NCI-H2029 (cell line): Measurements from ENCODE around the gene EFCAB6.

ENCODE experiments used
- DNase-seq: peaks from one replicate; lab custom pipeline; 2025; lab: John Stamatoyannopoulos, UW

Gene EFCAB6, protein sequence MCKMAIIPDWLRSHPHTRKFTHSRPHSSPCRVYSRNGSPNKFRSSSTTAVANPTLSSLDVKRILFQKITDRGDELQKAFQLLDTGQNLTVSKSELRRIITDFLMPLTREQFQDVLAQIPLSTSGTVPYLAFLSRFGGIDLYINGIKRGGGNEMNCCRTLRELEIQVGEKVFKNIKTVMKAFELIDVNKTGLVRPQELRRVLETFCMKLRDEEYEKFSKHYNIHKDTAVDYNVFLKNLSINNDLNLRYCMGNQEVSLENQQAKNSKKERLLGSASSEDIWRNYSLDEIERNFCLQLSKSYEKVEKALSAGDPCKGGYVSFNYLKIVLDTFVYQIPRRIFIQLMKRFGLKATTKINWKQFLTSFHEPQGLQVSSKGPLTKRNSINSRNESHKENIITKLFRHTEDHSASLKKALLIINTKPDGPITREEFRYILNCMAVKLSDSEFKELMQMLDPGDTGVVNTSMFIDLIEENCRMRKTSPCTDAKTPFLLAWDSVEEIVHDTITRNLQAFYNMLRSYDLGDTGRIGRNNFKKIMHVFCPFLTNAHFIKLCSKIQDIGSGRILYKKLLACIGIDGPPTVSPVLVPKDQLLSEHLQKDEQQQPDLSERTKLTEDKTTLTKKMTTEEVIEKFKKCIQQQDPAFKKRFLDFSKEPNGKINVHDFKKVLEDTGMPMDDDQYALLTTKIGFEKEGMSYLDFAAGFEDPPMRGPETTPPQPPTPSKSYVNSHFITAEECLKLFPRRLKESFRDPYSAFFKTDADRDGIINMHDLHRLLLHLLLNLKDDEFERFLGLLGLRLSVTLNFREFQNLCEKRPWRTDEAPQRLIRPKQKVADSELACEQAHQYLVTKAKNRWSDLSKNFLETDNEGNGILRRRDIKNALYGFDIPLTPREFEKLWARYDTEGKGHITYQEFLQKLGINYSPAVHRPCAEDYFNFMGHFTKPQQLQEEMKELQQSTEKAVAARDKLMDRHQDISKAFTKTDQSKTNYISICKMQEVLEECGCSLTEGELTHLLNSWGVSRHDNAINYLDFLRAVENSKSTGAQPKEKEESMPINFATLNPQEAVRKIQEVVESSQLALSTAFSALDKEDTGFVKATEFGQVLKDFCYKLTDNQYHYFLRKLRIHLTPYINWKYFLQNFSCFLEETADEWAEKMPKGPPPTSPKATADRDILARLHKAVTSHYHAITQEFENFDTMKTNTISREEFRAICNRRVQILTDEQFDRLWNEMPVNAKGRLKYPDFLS (N-terminal part only)

GRCh38 chr22:43812149-43812842, at the start of gene EFCAB6:
Gene EFCAB6 (minus strand): TSS chr22:43812305. CDS start chr22:43782318, 29,987 bp downstream.
- DNase-seq: peak; percentile 90

DNA sequence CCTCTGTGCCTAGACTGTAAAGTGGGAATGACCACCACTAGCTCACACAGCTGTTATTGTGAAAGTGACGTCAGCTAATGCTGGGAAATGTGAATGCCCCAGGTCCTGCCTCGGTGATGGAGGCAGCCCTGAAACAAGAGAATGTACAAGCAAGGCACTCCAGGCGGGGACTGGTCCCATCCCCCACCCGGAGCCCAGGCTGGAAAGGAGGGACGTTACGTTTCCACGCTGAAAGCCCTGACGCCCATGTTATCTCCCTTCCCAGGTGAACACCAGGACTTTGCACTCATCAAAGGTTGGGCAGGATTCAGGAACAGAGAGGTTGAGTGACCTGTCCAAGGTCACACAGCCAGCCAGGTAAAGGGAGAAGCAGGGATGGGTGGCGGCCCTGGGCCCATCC, 49.4 kb upstream of the EFCAB6 start:
- DNase-seq: no peak

GRCh38 chr22:43860831-43861230, 48.7 kb upstream of the EFCAB6 start:
- DNase-seq: no peak

DNA sequence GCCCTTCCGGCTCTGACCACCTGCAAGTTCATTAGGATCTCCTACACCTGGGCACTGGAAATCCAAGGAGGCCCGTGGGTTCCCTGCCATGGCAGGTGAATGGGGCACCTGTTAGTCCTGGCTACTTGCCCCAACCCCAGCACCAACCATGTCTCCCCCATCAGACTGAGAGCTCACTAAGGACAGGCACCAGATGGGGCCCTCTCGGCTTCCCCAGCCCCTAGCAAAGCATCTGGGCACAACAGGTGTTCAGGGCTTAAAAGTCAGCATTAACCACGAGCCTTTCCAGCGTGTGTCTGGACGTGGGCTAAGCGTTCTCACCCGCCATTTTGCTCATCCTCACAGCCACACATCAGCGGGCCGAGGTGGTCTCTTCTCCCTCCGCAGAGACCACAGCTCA, 48.0 kb upstream of the EFCAB6 start:
- no peak for DNase-seq

DNA sequence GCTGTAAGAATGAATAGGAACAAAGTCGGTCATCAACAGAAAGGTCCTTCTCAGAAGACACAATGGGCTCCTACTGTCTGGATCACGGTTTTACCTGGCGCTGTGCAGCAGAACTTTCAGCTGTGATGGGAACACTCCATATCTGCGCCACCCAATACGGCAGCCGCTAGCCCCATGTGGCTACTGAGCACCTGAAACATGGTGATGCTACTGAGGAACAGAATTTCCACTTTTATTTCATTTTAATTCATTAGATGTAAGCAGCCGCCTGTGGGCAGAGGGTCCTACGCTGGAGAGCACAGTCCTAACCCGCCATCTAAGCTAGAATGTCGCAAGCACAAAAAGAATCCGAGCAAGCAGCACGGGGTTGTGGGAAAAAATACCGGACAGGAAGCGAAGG, 47.5 kb upstream of the EFCAB6 start:
- DNase-seq: no peak

DNA sequence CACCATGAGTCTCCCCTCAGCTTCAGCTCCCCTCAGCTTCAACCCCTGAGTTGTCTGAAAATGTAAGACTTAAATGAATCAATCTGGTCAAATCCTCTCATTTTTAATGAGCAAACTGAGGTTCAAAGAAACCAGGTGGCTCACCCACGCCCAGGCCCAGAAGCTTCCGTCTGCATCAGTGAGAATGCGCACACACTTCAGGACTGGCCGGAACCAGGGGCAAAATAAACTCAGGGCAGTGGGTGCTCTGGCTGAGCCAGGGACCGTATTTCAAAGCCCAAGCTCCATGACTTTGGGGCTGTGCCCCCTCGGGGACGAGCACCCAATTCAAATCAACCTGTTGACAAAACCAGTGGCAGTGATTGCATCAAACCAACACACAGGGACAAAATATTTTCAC, 47.1 kb upstream of the EFCAB6 start:
- no peak for DNase-seq

DNA sequence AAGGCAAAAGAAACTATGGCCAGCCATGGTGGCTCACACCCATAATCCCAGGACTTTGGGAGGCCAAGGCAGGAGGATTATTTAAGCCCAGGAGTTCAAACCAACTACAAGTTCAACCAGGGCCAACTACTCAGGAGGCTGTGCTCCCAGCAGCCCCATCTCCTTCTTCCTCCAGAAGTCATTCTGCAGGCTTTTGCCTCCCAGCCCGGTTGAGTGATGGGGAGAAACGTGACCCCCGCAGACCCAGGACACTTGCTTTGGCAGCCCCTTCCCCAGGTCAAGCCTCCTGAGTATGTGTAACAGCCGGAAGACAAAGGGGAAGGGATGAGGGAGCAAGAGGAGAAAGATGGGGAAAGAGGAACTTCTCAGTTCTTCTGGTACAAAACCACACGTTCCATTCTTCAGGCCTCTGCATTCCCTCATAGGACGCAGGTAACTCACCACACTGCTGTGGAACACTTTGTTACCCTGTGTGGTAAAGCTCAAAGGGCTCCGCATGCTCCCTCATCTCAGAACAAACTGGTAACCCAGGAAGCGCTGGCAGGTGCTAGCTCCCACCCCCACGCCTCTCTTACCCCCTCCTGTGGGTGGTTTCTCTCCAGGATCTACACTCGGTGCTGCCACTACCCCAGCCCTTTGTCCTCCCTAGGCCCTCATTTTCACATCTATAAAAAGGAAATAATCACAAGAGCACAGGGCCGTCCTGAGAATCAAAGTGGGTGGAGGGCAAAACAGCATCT, 46.2 kb upstream of the EFCAB6 start:
- no peak for DNase-seq

DNA sequence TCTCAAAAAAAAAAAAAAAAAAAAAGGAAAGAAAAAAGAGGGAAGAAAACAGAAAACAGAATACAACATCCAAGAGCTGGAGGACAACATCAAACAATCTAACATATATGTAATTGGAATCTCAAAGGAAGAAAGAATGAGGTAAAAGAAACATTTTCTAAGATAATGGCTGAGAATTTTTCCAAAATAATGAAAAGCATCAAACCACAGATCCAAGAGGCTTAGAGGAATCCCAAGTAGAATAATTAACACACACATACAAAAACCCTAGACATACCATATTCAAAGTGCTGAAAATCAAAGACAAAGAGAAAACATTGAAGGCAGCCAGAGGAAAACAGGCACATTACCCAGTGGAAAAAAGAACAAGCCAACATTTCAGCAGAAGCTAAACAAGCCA, 45.3 kb upstream of the EFCAB6 start:
- DNase-seq: no peak

- DNase-seq: no peak
Observed at GRCh38 chr22:43855431-43855830, 43.3 kb upstream of the EFCAB6 start.

DNA sequence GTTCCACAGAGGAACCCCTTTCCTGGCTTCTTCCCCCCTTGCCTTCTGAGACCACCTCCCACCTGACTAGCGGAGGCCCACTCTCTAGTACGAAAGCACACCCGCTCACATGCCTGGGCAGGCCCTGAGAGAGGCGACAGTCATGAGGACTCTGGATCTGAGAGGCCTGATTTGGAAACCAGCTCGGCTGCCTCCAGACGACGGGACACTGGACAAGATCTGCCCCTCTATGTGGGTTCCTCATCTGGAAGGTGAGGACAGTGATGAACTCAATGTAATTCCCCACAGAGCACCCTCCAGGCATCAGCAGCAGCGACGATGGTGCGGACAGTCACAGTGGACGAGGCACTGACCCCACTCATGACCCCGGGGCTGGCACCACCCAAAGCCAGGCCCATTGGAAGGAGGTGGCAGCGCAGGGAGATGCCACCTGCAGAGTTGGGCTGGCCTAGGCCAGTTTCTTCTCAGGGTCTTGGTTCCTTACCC, 42.7 kb upstream of the EFCAB6 start:
- no peak for DNase-seq

DNA sequence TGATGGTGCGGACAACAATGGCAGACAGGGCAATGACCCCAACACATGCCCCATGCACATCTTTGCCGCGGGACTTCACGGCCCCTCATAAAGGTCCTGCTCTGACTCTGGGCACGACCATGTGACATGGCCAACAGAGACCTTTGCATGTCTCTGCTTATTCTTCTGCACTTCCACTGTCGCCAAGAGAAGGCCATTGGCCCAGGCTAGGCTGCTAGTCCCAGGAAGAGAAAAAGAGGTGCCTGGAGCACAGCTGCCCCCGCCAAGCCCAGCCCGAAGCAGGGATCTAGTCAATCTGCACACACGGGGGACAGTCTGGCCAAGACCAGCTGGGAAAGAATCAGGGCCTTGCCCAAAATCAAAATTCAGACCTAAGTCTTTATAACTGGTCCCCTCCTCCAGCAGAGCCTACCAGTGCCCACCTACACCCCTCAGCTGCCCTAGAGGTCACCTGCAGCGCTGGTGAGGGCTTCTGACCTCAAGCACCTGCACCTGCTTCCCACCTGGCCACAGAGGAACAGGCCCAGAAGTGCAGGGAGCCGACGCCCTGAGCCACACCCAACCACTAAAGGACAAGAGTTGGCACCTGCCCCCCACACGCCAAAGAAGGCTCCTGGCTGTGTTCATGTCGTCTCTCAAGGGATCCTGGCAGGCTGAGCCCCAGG, 42.1 kb upstream of the EFCAB6 start:
- DNase-seq: no peak

GRCh38 chr22:43853328-43853931, 41.3 kb upstream of the EFCAB6 start:
- DNase-seq: peak; percentile 21

DNA sequence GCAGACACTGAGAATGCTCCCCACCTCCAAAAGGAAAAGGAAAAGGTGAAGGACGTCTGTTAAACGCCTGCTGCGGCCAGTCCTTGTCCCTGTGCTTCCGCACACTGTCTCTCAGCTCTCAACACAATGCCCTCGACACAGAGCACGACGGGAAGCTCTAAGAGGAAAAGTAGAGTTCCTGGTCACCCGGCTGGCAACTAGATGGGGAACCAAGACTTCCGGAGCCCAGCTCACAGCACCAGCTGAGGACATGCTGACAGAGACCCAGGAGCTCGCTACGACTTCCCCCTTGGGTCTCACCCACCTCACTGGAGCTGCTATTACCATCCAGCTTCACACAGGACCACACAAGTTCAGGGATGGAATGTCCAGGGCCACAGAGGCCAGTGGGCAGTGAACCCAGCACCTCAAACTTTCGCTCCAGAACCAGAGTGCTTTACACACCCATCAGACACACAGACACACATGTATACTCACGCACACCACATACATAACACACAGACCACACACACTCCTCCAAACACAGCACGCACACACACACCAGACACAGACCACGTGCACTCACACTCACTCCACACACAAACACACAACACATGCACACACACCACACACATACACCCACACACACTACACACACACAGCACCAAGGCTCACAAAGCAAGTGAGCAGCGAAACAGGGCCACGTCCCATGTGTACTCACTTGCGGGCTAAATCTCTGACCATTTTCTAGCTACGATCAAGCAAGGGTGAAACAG, 40.6 kb upstream of the EFCAB6 start:
- DNase-seq: no peak

GRCh38 chr22:43851979-43852307, 39.8 kb upstream of the EFCAB6 start:
- no peak for DNase-seq

DNA sequence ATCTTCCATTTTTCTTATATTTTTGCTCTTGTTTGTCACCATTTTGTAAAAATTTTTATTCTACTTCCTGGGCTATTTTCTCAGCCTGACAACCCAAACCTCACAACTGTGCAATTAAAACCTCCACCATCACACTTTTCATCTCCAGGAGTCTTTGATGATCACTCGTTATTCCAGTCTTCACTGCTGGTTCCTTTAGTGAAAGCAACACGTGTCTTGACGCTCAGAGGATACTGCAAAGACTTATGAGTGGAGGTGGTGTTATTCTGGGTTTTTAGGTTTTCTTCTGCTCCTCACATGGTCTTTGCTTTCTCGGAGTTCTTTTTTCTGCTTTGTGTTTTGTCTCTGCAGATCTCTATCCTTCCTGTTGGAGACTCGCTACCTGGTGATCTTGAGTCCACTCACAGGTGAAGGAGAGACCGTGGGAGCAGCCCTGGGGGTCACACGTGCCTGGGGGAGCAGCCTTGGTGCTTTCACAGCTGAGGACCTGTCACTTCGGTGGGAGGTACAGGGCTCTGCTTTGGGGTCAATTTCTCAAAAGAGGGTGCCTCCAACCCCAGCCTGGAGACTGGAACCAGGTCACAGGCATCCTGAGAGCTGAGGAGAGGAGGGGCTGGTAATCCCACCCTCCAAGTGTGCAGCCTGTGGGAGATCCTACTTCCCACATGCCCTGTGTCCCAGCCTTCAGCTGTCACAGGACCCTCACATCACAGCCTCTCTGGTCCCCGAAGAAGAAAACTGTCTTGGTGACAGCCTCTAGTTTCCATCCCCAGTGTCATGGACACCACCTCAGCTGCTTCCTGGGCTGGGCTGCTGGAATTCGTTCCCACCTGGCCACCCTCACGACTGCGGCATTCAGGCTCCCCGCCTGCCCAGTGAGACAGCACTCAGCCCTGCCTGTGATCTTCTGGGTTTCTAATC, 39.2 kb upstream of the EFCAB6 start:
- DNase-seq: no peak

- no peak for DNase-seq
Observed at GRCh38 chr22:43850529-43850928, 38.4 kb upstream of the EFCAB6 start.

- DNase-seq: no peak
Observed at GRCh38 chr22:43849731-43850130, 37.6 kb upstream of the EFCAB6 start.
